Measurements from ENCODE around the gene GJA9. TPM values are rescaled to one million over a fixed set of nuclear protein-coding genes. Genes with fewer than 3 reads are reported as not detected.

GJA9 gene
- total RNA-seq, 1 experiment from 2014 or later: not detected

DNA sequence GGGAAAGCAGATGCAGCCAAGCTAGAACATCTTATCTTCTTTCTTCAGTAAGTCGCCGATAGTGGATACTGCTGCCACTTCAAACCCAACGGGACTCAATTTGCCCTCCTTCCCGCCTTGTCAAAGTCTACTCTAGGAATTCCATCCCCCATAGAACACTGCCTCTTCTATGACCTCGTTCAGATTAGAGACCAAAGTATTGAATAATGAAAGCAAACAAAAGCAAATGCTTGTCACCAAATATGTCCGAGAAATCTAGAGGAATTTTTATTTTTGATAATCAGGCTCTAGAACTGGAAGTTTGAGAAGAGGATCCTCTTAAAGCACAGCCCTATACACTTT, 21.0 kb downstream of the GJA9 start:
- CTCF ChIA-PET: interaction anchor here (1.2 kb wide), 1 partner anchor 12 kb away, joined by 3 read pairs; the partner anchor contains the start of gene MYCBP
- Mint-ChIP-seq H3K4me3 (ENCODE audit: unreplicated experiment) (peak overlapping the region; percentile 93), H3K36me3 (ENCODE audit: insufficient read depth, unreplicated experiment) (peaks cover 29% of the 10 kb centered on the region), H3K4me1 (ENCODE audit: insufficient read depth, unreplicated experiment) (peaks cover 17% of the 10 kb centered on the region), H3K9me3 (ENCODE audit: unreplicated experiment) (no peaks in the 10 kb centered on the region), H3K27me3 (ENCODE audit: insufficient read depth, unreplicated experiment) (no peaks in the 10 kb centered on the region), H3K27ac (ENCODE audit: low read depth, unreplicated experiment) (peak overlapping the region; percentile 77)
- no peak for TF ChIP-seq CTCF (IDR thresholded peaks at IDR 0.05; ENCODE audit: unreplicated experiment)
- POLR2A ChIA-PET: interaction anchor here (1.2 to 7.0 kb wide), 7 partner anchors 12 to 833 kb away, joined by 3 to 76 read pairs (median 4); partner anchors contain the start of genes MYCBP and NDUFS5
- DNase-seq (ENCODE audit: unreplicated experiment): no peak
- intact Hi-C loops (cut with micrococcal nuclease): no loop called here
- BruUV-seq (replicated peaks): TSS peak; percentile 58

DNA sequence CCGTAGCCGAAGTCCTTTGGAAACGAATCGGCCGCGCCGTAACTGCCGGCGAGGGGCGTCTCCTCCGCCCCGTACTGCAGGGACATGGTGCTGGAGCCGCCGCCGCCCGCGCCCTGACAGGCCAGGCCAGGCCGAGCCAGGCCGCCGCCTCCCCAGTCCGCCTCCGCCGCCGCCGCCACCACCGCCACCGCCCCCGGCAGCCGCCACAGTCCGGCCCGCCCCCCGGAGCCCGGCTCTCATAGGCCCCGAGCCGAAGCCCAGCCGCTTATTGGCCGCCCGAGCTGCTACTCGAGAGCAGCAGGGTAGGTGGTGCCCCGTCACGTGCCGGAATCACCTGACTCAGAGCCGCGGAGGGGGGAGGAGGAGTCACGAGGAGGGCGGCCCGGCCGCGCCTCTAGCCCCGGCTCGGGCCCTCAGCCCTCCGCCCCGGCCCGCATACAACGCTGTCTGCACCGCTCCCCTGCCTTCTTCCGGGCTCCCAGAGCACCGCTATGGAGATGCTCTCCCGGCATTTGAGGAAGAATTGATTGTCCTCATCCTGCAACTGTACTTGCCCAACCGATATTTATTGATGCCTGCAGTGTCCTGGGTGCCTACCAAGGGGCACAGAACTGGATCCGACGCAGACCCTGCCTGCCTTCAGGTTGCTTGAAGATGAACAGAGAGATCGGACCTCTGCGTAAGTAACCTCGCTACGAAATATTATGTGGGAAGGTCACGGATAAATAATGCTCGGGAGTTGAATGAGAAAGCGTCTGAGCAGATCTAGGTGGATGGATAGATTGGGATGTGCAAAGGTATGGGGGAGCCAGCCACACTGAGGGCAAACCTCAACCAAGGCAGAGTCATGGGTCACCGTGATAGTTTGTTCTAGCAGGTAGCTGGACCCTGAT, 21.6 kb downstream of the GJA9 start, which contains the start of gene RRAGC:
Gene RRAGC (minus strand): TSS at position 212 of the 893 bp plus-strand sequence. CDS start 126 bp downstream, at position 86.
- Mint-ChIP-seq H3K27ac (ENCODE audit: low read depth, unreplicated experiment) (peak within 1 kb of the TSS; percentile 81), H3K9me3 (ENCODE audit: unreplicated experiment) (no peaks in the 10 kb centered on the region), H3K36me3 (ENCODE audit: insufficient read depth, unreplicated experiment) (peaks cover 31% of the 10 kb centered on the region), H3K27me3 (ENCODE audit: insufficient read depth, unreplicated experiment) (no peaks in the 10 kb centered on the region), H3K4me3 (ENCODE audit: unreplicated experiment) (peak within 1 kb of the TSS; percentile 93), H3K4me1 (ENCODE audit: insufficient read depth, unreplicated experiment) (peaks cover 21% of the 10 kb centered on the region)
- no peak for TF ChIP-seq CTCF (IDR thresholded peaks at IDR 0.05; ENCODE audit: unreplicated experiment)
- no TSS peak for BruUV-seq (replicated peaks)
- ChIA-PET CTCF (interaction anchor here (0.7 to 1.2 kb wide), 3 partner anchors 13 to 236 kb away, joined by 3 read pairs; partner anchors contain the start of gene MYCBP), POLR2A (interaction anchor here (0.5 to 7.0 kb wide), 22 partner anchors 11 to 928 kb away, joined by 3 to 76 read pairs (median 4); partner anchors contain the start of genes AKIRIN1, MYCBP, NDUFS5 and SF3A3)
- peak; percentile 99 for DNase-seq (ENCODE audit: unreplicated experiment)
- intact Hi-C loops (cut with micrococcal nuclease): loop anchor here (1.0 kb wide), 3 partner anchors 13 to 232 kb away; partner anchors contain the start of genes MYCBP and NDUFS5

GRCh38 chr1:38858833-38859560, 22.4 kb downstream of the GJA9 start:
- intact Hi-C loops (cut with micrococcal nuclease): loop anchor here (1.0 kb wide), 3 partner anchors 14 to 233 kb away; partner anchors contain the start of genes MYCBP and NDUFS5
- Mint-ChIP-seq H3K27me3 (ENCODE audit: insufficient read depth, unreplicated experiment) (no peaks in the 10 kb centered on the region), H3K27ac (ENCODE audit: low read depth, unreplicated experiment) (peak overlapping the region; percentile 81), H3K9me3 (ENCODE audit: unreplicated experiment) (no peaks in the 10 kb centered on the region), H3K4me1 (ENCODE audit: insufficient read depth, unreplicated experiment) (peaks cover 21% of the 10 kb centered on the region), H3K36me3 (ENCODE audit: insufficient read depth, unreplicated experiment) (peaks cover 39% of the 10 kb centered on the region), H3K4me3 (ENCODE audit: unreplicated experiment) (peak overlapping the region; percentile 93)
- CTCF ChIA-PET: interaction anchor here (0.5 to 0.8 kb wide), 4 partner anchors 10 to 237 kb away, joined by 3 read pairs; no protein-coding TSS in a partner anchor
- BruUV-seq (replicated peaks): no TSS peak
- TF ChIP-seq CTCF (IDR thresholded peaks at IDR 0.05; ENCODE audit: unreplicated experiment): no peak
- DNase-seq (ENCODE audit: unreplicated experiment): peak; percentile 86
- POLR2A ChIA-PET: interaction anchor here (0.5 to 7.0 kb wide), 22 partner anchors 10 to 999 kb away, joined by 3 to 76 read pairs (median 4); partner anchors contain the start of genes AKIRIN1, MTF1, MYCBP and NDUFS5
